Endothelial cell of umbilical vein (primary cell): Measurements from ENCODE around the gene MAN1A1. TPM values are rescaled to one million over a fixed set of nuclear protein-coding genes. Genes with fewer than 3 reads are reported as not detected.

ENCODE experiments used
- BruUV-seq: library from RNA; stranded (reverse); fragments of 400-500 nt; replicated peaks from 2 replicates; lab custom pipeline; 2021; lab: Mats Ljungman, UMichigan
- CTCF ChIA-PET: fragments of 300-600, 350-600 bp; sonication (Branson Sonifier 250); formaldehyde crosslinking; loops from one replicate; lab custom pipeline; 2021; ENCODE audit warnings: antibody characterized with exemption, inconsistent platforms; lab: Charles Lee
- POLR2A ChIA-PET: fragments of 300-600, 350-600 bp; sonication (Branson Sonifier 250); formaldehyde crosslinking; loops from one replicate; lab custom pipeline; 2021; ENCODE audit warnings: antibody characterized with exemption, inconsistent platforms; lab: Charles Lee
- DNase-seq: peaks from one replicate; pipeline ENCODE4 v3.0.0-alpha.2; 2011; ENCODE audit warnings: low read depth, low spot score
- FAIRE-seq: peaks from 2 replicates; lab custom pipeline; 2011; peaks lifted over from hg19 to GRCh38; lab: Jason Lieb, UNC
- H2AFZ ChIP-seq: 2 replicates; pipeline ENCODE4 v1.6.0; 2012; ENCODE audit warnings: low read depth, low read length, control low read depth, inconsistent platforms
- H3K27ac ChIP-seq: 2 replicates; pipeline ENCODE4 v1.5.1; 2011; ENCODE audit warnings: low read depth, mild to moderate bottlenecking, control low read depth, low read length, moderate library complexity; ENCODE audit not compliant: insufficient read depth
- H3K27me3 ChIP-seq, 2 experiments: 2 replicates each; pipeline versions ENCODE4 v1.6.0 to v1.6.1; 2011; ENCODE audit warnings: low read length in 2 of 2, mixed read lengths in 1 of 2; ENCODE audit not compliant: control insufficient read depth in 2 of 2, insufficient read depth in 2 of 2
- H3K36me3 ChIP-seq, 2 experiments: 2 replicates in 1 of 2; 3 replicates in 1 of 2; pipeline ENCODE4 v1.5.1; 2011; ENCODE audit warnings: low read length in 2 of 2, mild to moderate bottlenecking in 1 of 2, moderate library complexity in 1 of 2; ENCODE audit not compliant: control insufficient read depth in 2 of 2, insufficient read depth in 2 of 2; ENCODE audit errors: extremely low read depth in 1 of 2
- H3K4me1 ChIP-seq: 3 replicates; pipeline ENCODE4 v1.5.1; 2011; ENCODE audit warnings: mild to moderate bottlenecking, low read length; ENCODE audit not compliant: control insufficient read depth, insufficient read depth; ENCODE audit errors: extremely low read depth
- H3K4me2 ChIP-seq: 2 replicates; pipeline ENCODE4 v1.6.1; 2011; ENCODE audit warnings: low read length, control low read depth, mixed read lengths; ENCODE audit not compliant: insufficient read depth
- H3K4me3 ChIP-seq, 3 experiments: fragments of 200-600 bp in 1 of 3; sonication (generic), shearing (Covaris generic) in 1 of 3; replicated peaks in 1 of 3; 2 replicates each; pipeline ENCODE4 v1.5.1; 2011 to 2016; ENCODE audit warnings: control low read depth in 3 of 3, low read length in 3 of 3, mild to moderate bottlenecking in 2 of 3, inconsistent platforms in 1 of 3, low read depth in 1 of 3, moderate library complexity in 1 of 3; ENCODE audit not compliant: insufficient read depth in 1 of 3
- H3K79me2 ChIP-seq: 2 replicates; pipeline ENCODE4 v1.6.0; 2012; ENCODE audit warnings: low read length, inconsistent platforms; ENCODE audit not compliant: control insufficient read depth, insufficient read depth
- H3K9ac ChIP-seq: replicated peaks from 2 replicates; pipeline ENCODE3; 2011; ENCODE audit warnings: low read length, control low read depth; ENCODE audit not compliant: insufficient read depth; ENCODE audit errors: extremely low read depth
- H3K9me1 ChIP-seq: replicated peaks from 3 replicates; pipeline ENCODE4 v1.6.0; 2011; ENCODE audit warnings: mild to moderate bottlenecking, low read length; ENCODE audit not compliant: control insufficient read depth, insufficient read depth; ENCODE audit errors: extremely low read depth
- H3K9me3 ChIP-seq: replicated peaks from 2 replicates; pipeline ENCODE4 v1.5.1; 2012; ENCODE audit warnings: low read length, inconsistent platforms; ENCODE audit not compliant: control insufficient read depth, insufficient read depth
- H4K20me1 ChIP-seq: replicated peaks from 2 replicates; pipeline ENCODE3; 2011; ENCODE audit warnings: mild to moderate bottlenecking, low read length; ENCODE audit not compliant: control insufficient read depth, insufficient read depth; ENCODE audit errors: extremely low read depth
- CTCF ChIP-seq, 2 donors: IDR thresholded peaks; 1 replicate in 1 of 2; 2 replicates in 1 of 2; pipeline ENCODE4 v1.5.1; 2011; ENCODE audit warnings: low read length in 2 of 2, mild to moderate bottlenecking in 2 of 2, moderate library complexity in 2 of 2, control low read depth in 1 of 2, inconsistent platforms in 1 of 2, low read depth in 1 of 2; ENCODE audit not compliant: insufficient read depth in 1 of 2; ENCODE audit errors: extremely low read depth in 1 of 2
- EZH2 ChIP-seq: IDR thresholded peaks from 2 replicates; pipeline ENCODE4 v1.6.1; 2012; ENCODE audit warnings: borderline replicate concordance, low read depth, mild to moderate bottlenecking, moderate library complexity, low read length, inconsistent platforms; ENCODE audit not compliant: severe bottlenecking
- FOS ChIP-seq: IDR thresholded peaks from 2 replicates; pipeline ENCODE4 v1.6.1; 2011; ENCODE audit warnings: mild to moderate bottlenecking, low read length, moderate library complexity, borderline replicate concordance; ENCODE audit not compliant: insufficient read depth
- GATA2 ChIP-seq: IDR thresholded peaks from 2 replicates; pipeline ENCODE4 v1.7.0; 2011; ENCODE audit warnings: low read depth, mild to moderate bottlenecking, moderate library complexity, mixed read lengths, low read length; ENCODE audit not compliant: insufficient read length, insufficient read depth
- JUN ChIP-seq: IDR thresholded peaks from 2 replicates; pipeline ENCODE4 v1.6.1; 2011; ENCODE audit warnings: borderline replicate concordance, low read depth; ENCODE audit not compliant: insufficient read length, insufficient read depth
- MAX ChIP-seq: IDR thresholded peaks from 2 replicates; pipeline ENCODE4 v1.6.1; 2011; ENCODE audit not compliant: insufficient read depth, insufficient read length
- MYC ChIP-seq: IDR thresholded peaks from one replicate; pipeline ENCODE4 v1.6.1; 2011; ENCODE audit warnings: mild to moderate bottlenecking, low read depth, low read length
- POLR2A ChIP-seq: IDR thresholded peaks from 2 replicates; pipeline ENCODE4 v1.6.1; 2012; ENCODE audit warnings: low read depth, mild to moderate bottlenecking, control low read depth, low read length
- POLR2AphosphoS5 ChIP-seq: IDR thresholded peaks from 2 replicates; pipeline ENCODE4 v1.6.1; 2012; ENCODE audit warnings: low read depth, mild to moderate bottlenecking, control low read depth, low read length, moderate library complexity; ENCODE audit not compliant: insufficient read depth
- dilution Hi-C: fragments of 300-500 bp; cut with MboI; formaldehyde crosslinking; loops from one replicate; pipeline ENCODE4 v1.15.0; 2019; ENCODE audit warnings: low sequenced_read_pairs; ENCODE audit not compliant: extremely low pct_ligation_motif_present
- intact Hi-C: fragments of 100-400 bp; cut with micrococcal nuclease; formaldehyde crosslinking; loops from one replicate; pipeline ENCODE4 v1.10.0; 2022
- polyA plus RNA-seq, 4 experiments: library from polyadenylated mRNA; depleted of rRNA in 3 of 4; stranded (reverse) in 3 of 4; unstranded in 1 of 4; fragments of >200 nt; gene quantifications; 2 replicates each; pipeline versions ENCODE4 v1.2.1 to v1.2.3, GENCODE V29; 2011 to 2012; ENCODE audit warnings: missing spikeins in 1 of 4
- total RNA-seq: library from RNA; stranded (reverse); gene quantifications from 2 replicates; pipeline ENCODE4 v1.2.3, GENCODE V29; 2021

MAN1A1 gene
- total and polyA plus RNA-seq, 2 donors (not counting 3 experiments of a cell fraction or from before 2014, with no cell fraction given) = 3.3 to 12.9 TPM

- Histone ChIP-seq H3K4me2 (no peak overlapping the region), H3K9ac (no peak overlapping the region), H3K9me1 (no peaks in the 10 kb centered on the region), H3K4me1 (no peaks in the 10 kb centered on the region), H3K27ac (no peak overlapping the region), H3K36me3 (no peaks in the 10 kb centered on the region), H4K20me1 (no peaks in the 10 kb centered on the region), H3K27me3 (no peaks in the 10 kb centered on the region), H3K79me2 (no peaks in the 10 kb centered on the region), H2AFZ (no peak overlapping the region), H3K4me3 (no peak overlapping the region), H3K9me3 (no peaks in the 10 kb centered on the region)
- dilution Hi-C loops (no loop called here), intact Hi-C loops (no loop called here)
- no TSS peak for BruUV-seq
- DNase-seq (no peak), FAIRE-seq (no peak)
- POLR2A ChIA-PET = no interaction called here
- no peak for TF ChIP-seq GATA2
- no peak for TF ChIP-seq POLR2A
- TF ChIP-seq MAX = no peak
- no peak for TF ChIP-seq JUN
- no peak for TF ChIP-seq POLR2AphosphoS5
- no peak for TF ChIP-seq EZH2
- no peak for TF ChIP-seq FOS
- no peak for TF ChIP-seq CTCF (IDR thresholded peaks at IDR 0.05; ENCODE audit: extremely low read depth in 1 of 2, insufficient read depth in 1 of 2, low read depth in 1 of 2, low read length in 2 of 2)
- no peak for TF ChIP-seq MYC
- CTCF ChIA-PET = interaction anchor here (1.0 kb wide), 1 partner anchor 21 kb away, joined by 3 read pairs; no protein-coding TSS in a partner anchor
Observed at GRCh38 chr6:119319694-119320093, 29.9 kb downstream of the MAN1A1 start.
